ENCODE results near the gene ATG14.

DNA sequence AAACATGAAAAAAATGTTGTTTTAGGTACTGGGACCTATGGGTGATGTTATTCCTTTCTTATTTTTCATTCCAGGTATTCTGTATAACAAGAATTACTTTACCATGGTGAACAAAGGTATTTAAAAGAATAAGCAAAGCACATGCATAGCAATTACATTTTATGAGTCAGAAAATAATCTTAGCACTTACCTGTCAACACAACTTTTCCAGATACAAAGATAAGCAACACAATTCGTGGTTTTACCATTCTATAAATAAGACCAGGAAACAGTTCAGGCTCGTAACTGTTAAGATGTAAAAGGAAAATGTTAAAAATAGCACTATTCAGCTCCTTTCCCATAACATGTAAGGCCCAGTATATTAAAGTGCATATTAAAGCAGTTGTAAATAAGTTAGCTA is 12.3 kb upstream of the ATG14 start:
- TF ChIP-seq OSR1 (CRISPR knock-in tag; IDR thresholded peaks at IDR 0.05) (no peak), ZNF565 (CRISPR knock-in tag; conservative IDR thresholded peaks at IDR 0.05; ENCODE audit: low read depth) (no peak), SNAI2 (CRISPR knock-in tag; IDR thresholded peaks at IDR 0.05) (no peak), ISL1 (CRISPR knock-in tag; IDR thresholded peaks at IDR 0.05) (no peak), RARB (CRISPR knock-in tag; IDR thresholded peaks at IDR 0.05) (no peak), CREB5 (CRISPR knock-in tag; IDR thresholded peaks at IDR 0.05; ENCODE audit: low read depth) (no peak), GLIS3 (CRISPR knock-in tag; IDR thresholded peaks at IDR 0.05) (no peak), ZFP3 (CRISPR knock-in tag; IDR thresholded peaks at IDR 0.05) (no peak), ZFP30 (CRISPR knock-in tag; IDR thresholded peaks at IDR 0.05) (no peak), ZNF8 (CRISPR knock-in tag; IDR thresholded peaks at IDR 0.05) (no peak), ARNTL (CRISPR knock-in tag; IDR thresholded peaks at IDR 0.05; ENCODE audit: borderline replicate concordance, low read depth) (no peak)
- TF ChIP-seq, protein P1, sequence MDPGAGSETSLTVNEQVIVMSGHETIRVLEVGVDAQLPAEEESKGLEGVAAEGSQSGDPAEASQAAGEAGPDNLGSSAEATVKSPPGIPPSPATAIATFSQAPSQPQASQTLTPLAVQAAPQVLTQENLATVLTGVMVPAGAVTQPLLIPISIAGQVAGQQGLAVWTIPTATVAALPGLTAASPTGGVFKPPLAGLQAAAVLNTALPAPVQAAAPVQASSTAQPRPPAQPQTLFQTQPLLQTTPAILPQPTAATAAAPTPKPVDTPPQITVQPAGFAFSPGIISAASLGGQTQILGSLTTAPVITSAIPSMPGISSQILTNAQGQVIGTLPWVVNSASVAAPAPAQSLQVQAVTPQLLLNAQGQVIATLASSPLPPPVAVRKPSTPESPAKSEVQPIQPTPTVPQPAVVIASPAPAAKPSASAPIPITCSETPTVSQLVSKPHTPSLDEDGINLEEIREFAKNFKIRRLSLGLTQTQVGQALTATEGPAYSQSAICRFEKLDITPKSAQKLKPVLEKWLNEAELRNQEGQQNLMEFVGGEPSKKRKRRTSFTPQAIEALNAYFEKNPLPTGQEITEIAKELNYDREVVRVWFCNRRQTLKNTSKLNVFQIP (CRISPR knock-in tag; IDR thresholded peaks at IDR 0.05; ENCODE audit: borderline replicate concordance, low read depth) = no peak

All from SK-N-SH treated with all-trans-retinoic acid at 6 μM for 48 hours (cell line).